ENCODE data around the gene AGPAT2.

- TF ChIP-seq POU2F2 (IDR thresholded peaks at IDR 0.05; ENCODE audit: low read depth, low read length) (no peak), POLR2AphosphoS5 (IDR thresholded peaks at IDR 0.05; ENCODE audit: low read depth, low read length) (no peak)
Observed at GRCh38 chr9:136720898-136721338, 33.7 kb upstream of the AGPAT2 start.
